NCI-H446 (cell line): ENCODE measurements around the gene SRL.

Source experiments
- DNase-seq, 2 experiments: peaks; one replicate each; lab custom pipeline; 2025; lab: John Stamatoyannopoulos, UW

The SRL gene

GRCh38 chr16:4241928-4242283 lies at the start of gene SRL:
TSS of gene SRL (minus strand) at chr16:4242080. CDS start at chr16:4242067, 13 bp downstream.
- DNase-seq = no peak

- no peak for DNase-seq
Observed at GRCh38 chr16:4290236-4290830, 48.5 kb upstream of the SRL start.

- DNase-seq = peak; percentile 29 to 65
Observed at GRCh38 chr16:4288148-4288921, 46.5 kb upstream of the SRL start.

- no peak for DNase-seq
Observed at GRCh38 chr16:4285167-4285566, 43.3 kb upstream of the SRL start.

GRCh38 chr16:4283939-4284338 lies 42.1 kb upstream of the SRL start:
- DNase-seq = no peak

- DNase-seq = no peak
Observed at GRCh38 chr16:4283441-4283840, 41.6 kb upstream of the SRL start.

- no peak for DNase-seq
Observed at GRCh38 chr16:4280625-4281024, 38.7 kb upstream of the SRL start.

GRCh38 chr16:4277987-4278513 lies 36.2 kb upstream of the SRL start:
- no peak for DNase-seq

- DNase-seq = no peak
Observed at GRCh38 chr16:4275861-4276260, 34.0 kb upstream of the SRL start.

GRCh38 chr16:4273858-4274311 lies 32.0 kb upstream of the SRL start:
- DNase-seq = no peak

- no peak for DNase-seq
Observed at GRCh38 chr16:4272114-4272956, 30.5 kb upstream of the SRL start.

GRCh38 chr16:4271176-4272113 lies 29.6 kb upstream of the SRL start:
- peak; percentile 78 to 89 for DNase-seq

- DNase-seq = no peak
Observed at GRCh38 chr16:4270595-4270994, 28.7 kb upstream of the SRL start.

GRCh38 chr16:4270091-4270490 lies 28.2 kb upstream of the SRL start:
- DNase-seq = no peak

- DNase-seq = no peak
Observed at GRCh38 chr16:4266372-4266771, 24.5 kb upstream of the SRL start.

GRCh38 chr16:4265676-4266075 lies 23.8 kb upstream of the SRL start:
- no peak for DNase-seq

GRCh38 chr16:4264546-4264945 lies 22.7 kb upstream of the SRL start:
- no peak for DNase-seq

- no peak for DNase-seq
Observed at GRCh38 chr16:4263504-4264436, 21.9 kb upstream of the SRL start.

GRCh38 chr16:4262303-4262835 lies 20.5 kb upstream of the SRL start:
- DNase-seq = no peak

- DNase-seq = no peak
Observed at GRCh38 chr16:4261557-4262172, 19.8 kb upstream of the SRL start.
